Erythroblast (primary cell): ENCODE data around the gene CERT1.
A peak's percentile ranks its signal among the peaks of the same experiment; 100 is the strongest.

Source experiments
- DNase-seq, 2 experiments: peaks; one replicate each; lab custom pipeline; 2025; lab: John Stamatoyannopoulos, UW
- GATA1 ChIP-seq: IDR thresholded peaks from 2 replicates; pipeline ENCODE4 v1.6.1; 2011; ENCODE audit warnings: low read depth, mild to moderate bottlenecking, control low read depth, low read length, moderate library complexity
- POLR2A ChIP-seq: IDR thresholded peaks from 2 replicates; pipeline ENCODE4 v1.6.1; 2011; ENCODE audit warnings: mild to moderate bottlenecking, low read length

CERT1 gene

DNA sequence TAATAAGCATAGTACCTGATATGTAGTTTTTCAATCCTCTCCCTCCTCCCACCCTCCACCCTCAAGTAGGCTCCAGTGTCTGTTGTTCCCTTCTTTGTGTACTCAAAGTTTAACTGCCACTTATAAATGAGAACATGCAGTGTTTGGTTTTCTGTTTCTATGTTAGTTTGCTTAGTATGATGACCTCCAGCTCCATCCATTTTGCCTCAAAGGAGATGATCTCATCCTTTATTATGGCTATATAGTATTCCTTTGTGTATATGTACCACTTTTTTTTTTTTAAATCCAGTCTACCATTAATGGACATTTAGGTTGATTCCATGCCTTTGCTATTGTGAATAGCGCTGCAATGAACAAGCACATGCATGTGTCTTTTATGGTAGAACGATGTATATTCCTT lies 20.8 kb upstream of the CERT1 start:
- TF ChIP-seq POLR2A, result no peak
- TF ChIP-seq GATA1, result no peak

GRCh38 chr5:75529185-75529584 lies 17.8 kb upstream of the CERT1 start:
- TF ChIP-seq POLR2A (no peak), GATA1 (no peak)
- no peak for DNase-seq

More for the DNA sequence above, 20.8 kb upstream of the CERT1 start:
- no peak for DNase-seq

DNA sequence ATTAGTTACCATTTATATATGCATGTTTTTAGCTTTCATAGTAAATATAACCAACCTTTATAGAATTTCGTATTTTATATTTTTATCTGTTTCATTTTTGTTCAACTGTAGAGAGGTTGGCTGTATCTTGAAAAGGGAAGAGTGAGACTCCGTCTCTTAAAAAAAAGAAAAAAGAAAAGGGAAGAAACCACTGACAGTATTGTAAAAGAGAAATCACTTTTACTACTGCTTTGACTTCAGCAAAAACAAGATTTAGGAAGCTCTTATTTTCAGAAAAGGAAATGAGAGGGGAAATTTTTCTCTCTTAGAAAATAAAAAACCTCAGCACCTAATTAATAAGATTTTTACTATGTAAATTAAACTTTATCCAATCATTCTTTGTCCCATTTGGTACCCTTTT lies 14.6 kb upstream of the CERT1 start:
- no peak for DNase-seq

GRCh38 chr5:75525344-75525743 lies 13.9 kb upstream of the CERT1 start:
- no peak for DNase-seq
- no peak for TF ChIP-seq POLR2A
- no peak for TF ChIP-seq GATA1

More for the DNA sequence above, 14.6 kb upstream of the CERT1 start:
- TF ChIP-seq GATA1 (no peak), POLR2A (no peak)

DNA sequence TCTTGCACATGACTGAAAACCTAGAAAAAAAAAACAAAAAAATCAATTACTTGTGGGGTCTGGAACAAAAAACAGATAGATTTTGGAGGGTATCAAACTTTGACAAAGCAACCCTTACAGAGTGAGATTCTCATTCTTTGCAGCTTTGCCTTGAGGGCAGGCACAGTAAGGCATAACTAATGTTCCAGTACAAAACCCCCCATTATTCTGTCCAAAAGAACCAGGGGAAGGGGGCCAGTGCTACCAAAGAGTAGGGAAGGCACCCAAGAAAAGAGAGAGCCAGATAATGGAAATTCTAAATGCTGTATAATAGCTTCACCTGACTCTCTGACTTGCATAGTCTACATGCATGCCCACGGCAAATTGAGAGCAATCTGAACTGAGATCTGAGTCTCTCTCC lies 13.2 kb upstream of the CERT1 start:
- no peak for TF ChIP-seq POLR2A

DNA sequence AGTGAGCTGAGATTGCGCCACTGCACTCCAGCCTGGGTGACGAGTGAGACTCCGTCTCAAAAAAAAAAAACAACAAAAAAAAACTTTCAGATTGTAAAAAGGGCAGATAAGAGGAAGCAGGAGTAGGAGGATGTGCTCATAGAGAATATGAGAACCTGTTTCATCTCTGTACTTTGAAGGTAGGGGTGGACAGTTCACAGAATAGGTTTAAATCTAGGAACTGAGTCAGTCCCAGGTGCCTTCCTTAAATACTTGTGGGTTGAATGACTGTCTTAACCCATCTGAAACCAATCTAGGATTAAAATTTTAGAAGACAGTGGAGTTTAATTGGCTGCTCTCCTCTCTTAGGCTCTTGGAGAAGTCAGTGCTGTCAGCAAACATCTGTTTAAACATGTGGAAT lies 12.6 kb upstream of the CERT1 start:
- no peak for TF ChIP-seq GATA1
- TF ChIP-seq POLR2A, result no peak
- DNase-seq, result no peak

More for the DNA sequence above, 13.2 kb upstream of the CERT1 start:
- DNase-seq, result no peak

DNA sequence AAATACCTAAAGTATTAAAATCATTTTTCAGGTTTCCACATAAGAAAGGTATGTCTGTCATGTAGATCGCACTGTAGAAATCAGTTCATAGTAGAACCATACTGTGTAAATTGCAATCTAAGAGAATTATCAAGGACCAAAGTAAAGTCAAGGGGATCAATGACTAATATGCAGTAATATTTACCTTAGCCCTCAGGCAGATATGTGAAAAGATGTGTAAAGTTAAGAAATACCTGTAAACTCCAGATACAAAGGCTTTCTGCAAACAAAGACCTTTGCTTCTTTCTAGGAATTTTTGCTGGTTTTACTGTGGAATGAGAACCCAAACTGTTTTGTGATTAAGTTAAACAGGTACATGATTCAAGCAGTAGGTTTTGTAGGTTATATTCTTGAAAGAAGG lies 11.8 kb upstream of the CERT1 start:
- no peak for DNase-seq

DNA sequence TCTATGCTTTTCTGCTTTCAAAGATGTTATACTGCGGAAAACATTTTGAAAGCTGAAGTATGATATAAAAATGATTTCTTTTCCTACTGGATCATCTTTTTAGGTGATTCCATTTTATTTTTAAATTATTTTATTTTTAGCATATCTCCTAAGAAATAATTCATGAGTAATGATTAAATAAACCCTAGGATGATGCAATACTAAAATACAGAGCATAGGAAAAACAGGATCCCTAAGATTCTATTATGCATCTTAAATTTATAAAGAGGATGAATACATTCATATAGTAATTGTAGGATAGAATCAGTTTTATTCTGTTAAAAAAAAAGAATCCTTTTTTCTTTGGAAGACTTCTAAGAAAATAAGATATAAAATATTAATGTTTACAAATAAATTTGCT lies 11.1 kb upstream of the CERT1 start:
- TF ChIP-seq GATA1, result no peak
- no peak for TF ChIP-seq POLR2A
- DNase-seq, result no peak

More for the DNA sequence above, 11.8 kb upstream of the CERT1 start:
- no peak for TF ChIP-seq GATA1
- no peak for TF ChIP-seq POLR2A

DNA sequence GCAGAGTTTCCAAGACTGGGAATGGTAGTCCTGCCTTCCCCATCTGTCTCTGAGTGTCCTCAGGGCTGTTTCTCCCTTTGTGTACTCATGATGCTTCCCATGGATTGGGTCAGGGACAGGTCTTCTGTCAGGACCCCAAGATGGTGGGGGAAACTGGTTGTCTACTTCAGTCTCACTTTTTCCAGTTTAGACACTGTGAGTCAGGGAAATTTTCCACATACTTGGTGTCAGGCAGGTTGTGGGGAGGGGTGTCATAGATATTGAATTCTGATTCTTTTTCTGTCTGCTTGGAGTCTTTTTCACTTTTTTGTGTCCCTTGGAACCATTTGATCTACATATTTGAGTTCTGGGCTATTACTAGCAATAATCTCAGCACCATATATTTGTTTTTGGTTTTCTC lies 10.6 kb upstream of the CERT1 start:
- no peak for DNase-seq
- no peak for TF ChIP-seq GATA1

DNA sequence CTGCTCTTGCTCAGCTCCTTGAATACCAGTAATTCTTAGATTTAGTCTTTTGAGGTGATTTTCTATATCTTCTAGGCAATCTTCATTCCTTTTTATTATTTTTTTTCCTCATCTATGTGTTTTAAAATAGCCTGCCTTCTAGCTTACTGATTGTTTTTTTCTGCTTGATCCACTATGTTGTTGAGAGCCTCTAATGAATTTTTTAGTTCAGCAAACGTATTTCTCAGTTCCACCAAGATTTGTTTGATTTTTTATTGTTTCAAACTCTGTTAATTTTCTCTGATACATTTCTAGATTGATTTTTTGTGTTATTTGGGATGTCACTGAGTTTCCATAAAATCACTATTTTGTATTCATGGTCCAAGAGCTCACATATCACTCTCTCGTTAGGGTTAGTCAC lies 9.8 kb upstream of the CERT1 start:
- no peak for DNase-seq
- TF ChIP-seq POLR2A (no peak), GATA1 (no peak)

- DNase-seq, result no peak
- TF ChIP-seq POLR2A, result no peak
- TF ChIP-seq GATA1, result no peak
Observed at GRCh38 chr5:75519761-75520160, 8.3 kb upstream of the CERT1 start.

DNA sequence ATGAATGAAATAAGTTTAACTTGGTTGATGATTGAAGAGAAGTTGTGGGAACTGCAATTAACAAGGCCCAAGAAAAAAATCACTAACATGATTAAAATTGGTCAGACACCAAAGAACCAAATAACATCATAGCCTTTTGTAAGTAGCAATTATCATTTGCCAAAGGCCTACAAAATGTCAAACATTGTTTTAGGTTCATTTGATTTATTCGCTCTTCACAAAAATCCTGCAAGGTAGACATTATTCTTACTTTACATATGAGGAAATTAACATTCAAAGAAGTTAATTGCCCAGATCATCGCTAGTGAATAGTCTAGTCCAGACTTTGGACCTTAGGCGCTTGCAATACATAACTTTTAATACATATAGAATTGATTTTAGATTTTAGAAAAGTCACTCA lies 2.9 kb upstream of the CERT1 start:
- TF ChIP-seq POLR2A (no peak), GATA1 (no peak)
- DNase-seq, result no peak

DNA sequence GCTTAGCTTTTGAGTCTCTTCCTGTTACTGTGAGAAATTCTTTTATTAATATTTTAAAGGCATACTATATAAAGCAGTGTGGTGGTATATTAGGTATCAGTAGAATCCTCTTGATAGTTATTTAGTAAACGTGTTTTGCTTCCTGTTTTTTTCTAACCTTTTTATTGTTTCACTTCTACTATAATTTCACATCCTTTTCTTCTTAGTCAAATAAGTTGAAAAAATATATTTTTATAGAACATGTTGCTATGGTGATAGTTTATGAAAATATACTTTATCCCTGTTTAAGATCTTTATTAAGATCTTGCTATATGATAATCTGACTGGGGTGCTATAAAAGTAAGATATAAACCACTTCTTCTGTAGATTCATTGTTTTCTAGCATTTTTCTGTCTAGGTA lies 2.4 kb upstream of the CERT1 start:
- DNase-seq, result no peak
- no peak for TF ChIP-seq POLR2A
- TF ChIP-seq GATA1, result no peak

DNA sequence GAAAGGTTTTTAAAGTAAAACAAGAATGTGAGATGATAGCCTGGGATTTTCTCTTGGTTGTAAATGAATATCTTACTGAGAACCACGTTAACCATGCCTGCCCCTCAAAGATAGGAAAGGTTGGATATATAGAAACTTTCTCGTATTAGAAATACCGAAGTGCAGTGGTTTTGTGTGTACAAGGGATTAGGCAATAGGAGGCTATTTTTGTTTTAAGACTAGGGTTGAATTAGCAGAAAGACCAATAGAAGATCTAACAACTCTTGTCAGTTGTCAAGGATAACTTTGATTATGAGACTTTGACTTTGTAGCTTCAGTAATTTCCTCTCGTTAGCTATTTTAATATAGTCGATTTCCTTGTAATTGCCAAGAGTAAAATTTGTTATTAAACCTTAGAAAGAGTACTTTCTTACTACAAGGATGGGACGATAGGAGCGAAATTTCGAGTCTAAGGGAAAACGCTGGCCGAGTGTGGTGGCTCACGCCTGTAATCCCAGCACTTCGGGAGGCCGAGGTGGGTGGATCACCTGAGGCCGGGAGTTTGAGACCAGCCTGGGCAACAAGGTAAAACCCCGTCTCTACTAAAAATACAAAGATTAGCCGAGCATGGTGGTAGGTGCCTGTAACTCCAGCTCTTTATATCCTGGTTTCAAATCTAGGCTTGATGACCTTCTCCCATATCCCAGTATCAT lies 1.1 kb upstream of the CERT1 start:
- DNase-seq, result peak; percentile 50 to 63
- no peak for TF ChIP-seq POLR2A
- no peak for TF ChIP-seq GATA1

DNA sequence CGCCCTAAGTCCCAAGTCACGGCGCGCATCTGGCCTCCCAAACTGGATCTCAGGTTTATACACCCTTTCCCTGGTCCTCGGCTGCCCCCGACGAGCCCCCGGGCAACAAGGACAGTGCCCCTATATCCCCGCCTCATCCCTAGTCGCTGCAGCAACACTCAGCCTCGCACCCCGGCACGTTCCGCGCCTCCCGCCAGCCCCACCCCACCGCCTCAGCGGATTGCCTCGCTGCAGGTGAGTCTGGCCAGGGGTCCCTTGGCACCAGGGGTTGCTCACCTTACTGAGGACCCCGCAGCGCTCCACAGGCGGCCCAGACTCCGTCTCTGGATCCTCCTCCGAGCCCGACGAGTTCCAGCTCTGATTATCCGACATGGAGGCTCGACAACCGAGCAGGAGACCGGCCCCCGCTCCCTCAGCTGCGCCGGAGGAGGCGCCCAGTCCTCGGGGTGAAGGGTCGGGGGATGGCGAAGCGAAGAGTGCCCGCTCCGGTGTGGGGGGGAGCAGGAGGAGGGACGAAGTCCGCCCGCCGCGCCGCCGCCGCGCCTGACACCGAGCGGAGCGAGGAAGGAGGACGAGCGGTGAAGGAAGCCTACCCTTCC lies 494 bp downstream of the CERT1 start:
- peak; percentile 52 to 64 for DNase-seq
- no peak for TF ChIP-seq GATA1
- no peak for TF ChIP-seq POLR2A
